NK-92 treated with Interleukin-12 subunit alpha and Interleukin-12 subunit beta, amount 100 ng/mL, for 24 hours (cell line): ENCODE data around the gene CPLX1.
"Not testable (repeated sequence)": the region's sequence is repeated elsewhere in the genome, so short reads cannot be mapped to it uniquely, and the experiment has no call there.

Experiments
- DNase-seq: peaks from one replicate; lab custom pipeline; 2025; lab: John Stamatoyannopoulos, UW

CPLX1 gene

GRCh38 chr4:775485-775884 lies 50.4 kb downstream of the CPLX1 start:
- not testable (repeated sequence) for DNase-seq

GRCh38 chr4:774419-775092 lies 51.4 kb downstream of the CPLX1 start:
- not testable (repeated sequence) for DNase-seq

GRCh38 chr4:773214-773613 lies 52.7 kb downstream of the CPLX1 start:
- no peak for DNase-seq

- no peak for DNase-seq
Measured at GRCh38 chr4:772776-773175, 53.2 kb downstream of the CPLX1 start.

GRCh38 chr4:772118-772517 lies 53.8 kb downstream of the CPLX1 start:
- no peak for DNase-seq

- no peak for DNase-seq
Measured at GRCh38 chr4:771464-771863, 54.5 kb downstream of the CPLX1 start.

GRCh38 chr4:770022-770421 lies 55.9 kb downstream of the CPLX1 start:
- no peak for DNase-seq

- DNase-seq = no peak
Measured at GRCh38 chr4:769511-769910, 56.4 kb downstream of the CPLX1 start.

- DNase-seq = no peak
Measured at GRCh38 chr4:768995-769394, 56.9 kb downstream of the CPLX1 start.

- DNase-seq = no peak
Measured at GRCh38 chr4:768076-768475, 57.9 kb downstream of the CPLX1 start.

- no peak for DNase-seq
Measured at GRCh38 chr4:766559-767283, 59.2 kb downstream of the CPLX1 start.

- no peak for DNase-seq
Measured at GRCh38 chr4:766152-766515, 59.8 kb downstream of the CPLX1 start.

- no peak for DNase-seq
Measured at GRCh38 chr4:764405-765169, 61.3 kb downstream of the CPLX1 start.

- DNase-seq = no peak
Measured at GRCh38 chr4:763922-764321, 62.0 kb downstream of the CPLX1 start.

GRCh38 chr4:763191-763810 lies 62.6 kb downstream of the CPLX1 start:
- DNase-seq = no peak

- DNase-seq = no peak
Measured at GRCh38 chr4:762211-763190, 63.4 kb downstream of the CPLX1 start.

GRCh38 chr4:761739-762138 lies 64.2 kb downstream of the CPLX1 start:
- DNase-seq = no peak

- DNase-seq = no peak
Measured at GRCh38 chr4:761086-761485, 64.8 kb downstream of the CPLX1 start.

GRCh38 chr4:760616-761015 lies 65.3 kb downstream of the CPLX1 start:
- DNase-seq = no peak

- not testable (repeated sequence) for DNase-seq
Measured at GRCh38 chr4:759810-760209, 66.1 kb downstream of the CPLX1 start.

- no peak for DNase-seq
Measured at GRCh38 chr4:757111-757510, 68.8 kb downstream of the CPLX1 start.
